Measurements from ENCODE around the gene XPC. TPM values are rescaled to one million over a fixed set of nuclear protein-coding genes. Genes with fewer than 3 reads are reported as not detected.

XPC gene
- polyA plus RNA-seq, 3 donors = 13.4 to 22.0 (median 15.5) TPM

DNA sequence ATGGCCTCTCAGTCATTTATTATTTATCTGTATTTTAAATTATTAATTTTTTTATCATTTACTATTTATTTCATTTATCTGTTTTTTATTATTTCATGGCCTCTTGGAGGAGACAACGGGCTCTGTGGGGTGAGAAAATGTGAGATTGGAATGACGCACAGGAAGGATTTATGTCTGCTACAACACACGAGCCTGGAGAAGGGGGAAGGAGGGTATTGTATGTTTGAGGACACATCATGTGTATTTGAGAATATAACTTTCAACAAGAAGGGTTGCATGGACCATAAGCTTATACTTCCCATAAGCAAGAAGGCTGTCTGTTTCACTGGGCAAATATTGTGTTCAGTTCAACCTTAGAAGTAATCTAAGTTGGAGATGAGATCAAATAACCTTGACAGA is 31.9 kb upstream of the XPC start:
- no peak overlapping the region for H2AFZ ChIP-seq (ENCODE audit: insufficient read depth, low read depth, low read length, poor library complexity, severe bottlenecking)
- WGBS (ENCODE audit: insufficient coverage) = 87% methylated on average over 3 of the region's 3 CpGs
- H3K9me3 ChIP-seq (replicated peaks in 1 of 2; ENCODE audit: control insufficient read depth in 1 of 2, insufficient read depth in 1 of 2, low read length in 2 of 2) = no peaks in the 10 kb centered on the region
- no peaks in the 10 kb centered on the region for H3K4me1 Mint-ChIP-seq
- no peak overlapping the region for H3K4me2 ChIP-seq (replicated peaks; ENCODE audit: extremely low read depth, low read length, poor library complexity, severe bottlenecking)
- no peaks in the 10 kb centered on the region for H3K4me1 ChIP-seq (ENCODE audit: control insufficient read depth in 1 of 2, insufficient read depth in 2 of 2, low read length in 2 of 2)
- no peaks in the 10 kb centered on the region for H3K27me3 ChIP-seq (ENCODE audit: control insufficient read depth in 2 of 2, insufficient read depth in 2 of 2, low read length in 2 of 2)
- TF ChIP-seq CTCF (IDR thresholded peaks at IDR 0.05) = no peak
- H3K36me3 Mint-ChIP-seq = no peaks in the 10 kb centered on the region
- H3K36me3 ChIP-seq (replicated peaks in 1 of 2; ENCODE audit: control insufficient read depth in 1 of 2, insufficient read depth in 2 of 2, low read length in 2 of 2) = no peaks in the 10 kb centered on the region
- no peak overlapping the region for H3K27ac Mint-ChIP-seq
- intact Hi-C loops (cut with micrococcal nuclease) = no loop called here
- no peaks in the 10 kb centered on the region for H3K9me3 Mint-ChIP-seq
- DNase-seq = no peak
- peaks cover 0 to 2% (median 0%) of the 10 kb centered on the region in 3 donors for H3K27me3 Mint-ChIP-seq (ENCODE audit: low read depth in 3 of 3)
- H3K27ac ChIP-seq (ENCODE audit: low read depth in 1 of 2, low read length in 2 of 2) = no peak overlapping the region
- H4K20me1 ChIP-seq (ENCODE audit: insufficient read depth, low read length) = no peaks in the 10 kb centered on the region
- no peak overlapping the region for H3K4me3 ChIP-seq (replicated peaks in 1 of 3; ENCODE audit: low read depth in 2 of 3, low read length in 3 of 3)
- H3K4me3 Mint-ChIP-seq = no peak overlapping the region
- H3K79me2 ChIP-seq (ENCODE audit: insufficient read depth, low read length) = no peaks in the 10 kb centered on the region
- no peak overlapping the region for H3K9ac ChIP-seq (ENCODE audit: insufficient read depth, low read length, poor library complexity, severe bottlenecking)

- no peak overlapping the region for H3K27ac ChIP-seq (ENCODE audit: low read depth in 1 of 2, low read length in 2 of 2)
- H3K9me3 Mint-ChIP-seq = no peaks in the 10 kb centered on the region
- no peak overlapping the region for H3K4me2 ChIP-seq (replicated peaks; ENCODE audit: extremely low read depth, low read length, poor library complexity, severe bottlenecking)
- no peaks in the 10 kb centered on the region for H3K27me3 ChIP-seq (ENCODE audit: control insufficient read depth in 2 of 2, insufficient read depth in 2 of 2, low read length in 2 of 2)
- TF ChIP-seq CTCF (IDR thresholded peaks at IDR 0.05) = no peak
- no peak overlapping the region for H3K27ac Mint-ChIP-seq
- H2AFZ ChIP-seq (ENCODE audit: insufficient read depth, low read depth, low read length, poor library complexity, severe bottlenecking) = no peak overlapping the region
- no peak for DNase-seq
- no peak overlapping the region for H3K4me3 ChIP-seq (replicated peaks in 1 of 3; ENCODE audit: low read depth in 2 of 3, low read length in 3 of 3)
- WGBS (ENCODE audit: insufficient coverage) = 96% methylated on average over 9 of the region's 14 CpGs
- H3K27me3 Mint-ChIP-seq (ENCODE audit: low read depth in 3 of 3) = peaks cover 0 to 2% (median 0%) of the 10 kb centered on the region in 3 donors
- peaks cover 4 to 5% of the 10 kb centered on the region in 2 donors for H3K4me1 ChIP-seq (ENCODE audit: control insufficient read depth in 1 of 2, insufficient read depth in 2 of 2, low read length in 2 of 2)
- H4K20me1 ChIP-seq (ENCODE audit: insufficient read depth, low read length) = no peaks in the 10 kb centered on the region
- H3K4me1 Mint-ChIP-seq = peaks cover 4% of the 10 kb centered on the region
- H3K36me3 Mint-ChIP-seq = no peaks in the 10 kb centered on the region
- no peaks in the 10 kb centered on the region for H3K79me2 ChIP-seq (ENCODE audit: insufficient read depth, low read length)
- H3K9me3 ChIP-seq (replicated peaks in 1 of 2; ENCODE audit: control insufficient read depth in 1 of 2, insufficient read depth in 1 of 2, low read length in 2 of 2) = no peaks in the 10 kb centered on the region
- no peak overlapping the region for H3K4me3 Mint-ChIP-seq
- intact Hi-C loops (cut with micrococcal nuclease) = no loop called here
- no peak overlapping the region for H3K9ac ChIP-seq (ENCODE audit: insufficient read depth, low read length, poor library complexity, severe bottlenecking)
- no peaks in the 10 kb centered on the region for H3K36me3 ChIP-seq (replicated peaks in 1 of 2; ENCODE audit: control insufficient read depth in 1 of 2, insufficient read depth in 2 of 2, low read length in 2 of 2)
Observed at GRCh38 chr3:14209581-14210289, 31.3 kb upstream of the XPC start.

All from CD14-positive monocyte (primary cell).